HPDE6-E6E7 (cell line): Measurements from ENCODE around the gene GPR3.
"Not testable (repeated sequence)": the region's sequence is repeated elsewhere in the genome, so short reads cannot be mapped to it uniquely, and the experiment has no call there.

Experiments used
- DNase-seq: peaks from one replicate; pipeline ENCODE4 v3.0.0; 2011; ENCODE audit warnings: missing footprints; ENCODE audit errors: extremely low spot score

GPR3 gene

GRCh38 chr1:27418326-27419185 lies 26.1 kb downstream of the GPR3 start:
- peak; percentile 64 for DNase-seq

- no peak for DNase-seq
Observed at GRCh38 chr1:27423709-27424108, 31.3 kb downstream of the GPR3 start.

- no peak for DNase-seq
Observed at GRCh38 chr1:27427329-27427728, 34.9 kb downstream of the GPR3 start.

- no peak for DNase-seq
Observed at GRCh38 chr1:27427816-27428315, 35.4 kb downstream of the GPR3 start.

GRCh38 chr1:27428316-27429028 lies 36.0 kb downstream of the GPR3 start:
- no peak for DNase-seq

GRCh38 chr1:27429029-27429425 lies 36.6 kb downstream of the GPR3 start:
- DNase-seq, result no peak

- DNase-seq, result no peak
Observed at GRCh38 chr1:27430903-27431600, 38.6 kb downstream of the GPR3 start.

- DNase-seq, result no peak
Observed at GRCh38 chr1:27431601-27431940, 39.1 kb downstream of the GPR3 start.

- DNase-seq, result not testable (repeated sequence)
Observed at GRCh38 chr1:27432725-27433124, 40.3 kb downstream of the GPR3 start.

GRCh38 chr1:27433706-27434105 lies 41.3 kb downstream of the GPR3 start:
- DNase-seq, result no peak

GRCh38 chr1:27435566-27436203 lies 43.3 kb downstream of the GPR3 start:
- no peak for DNase-seq

- DNase-seq, result peak; percentile 66
Observed at GRCh38 chr1:27436204-27437159, 44.1 kb downstream of the GPR3 start.

- no peak for DNase-seq
Observed at GRCh38 chr1:27438621-27439061, 46.2 kb downstream of the GPR3 start.

GRCh38 chr1:27439150-27439549 lies 46.7 kb downstream of the GPR3 start:
- no peak for DNase-seq

- no peak for DNase-seq
Observed at GRCh38 chr1:27444632-27445031, 52.2 kb downstream of the GPR3 start.
